Activated naive CD4-positive, alpha-beta T cell treated with anti-CD3 and anti-CD28 coated beads, Interleukin-2, amount 50 U/mL, for 16 hours (primary cell): ENCODE results near the gene ATM.
"Not testable (repeated sequence)": the region's sequence is repeated elsewhere in the genome, so short reads cannot be mapped to it uniquely, and the experiment has no call there.

ENCODE experiments used
- DNase-seq: peaks from one replicate; pipeline ENCODE4 v3.0.0-alpha.2; 2020

ATM gene

GRCh38 chr11:108286956-108287355 lies 64.1 kb downstream of the ATM start:
- DNase-seq = no peak

- DNase-seq = not testable (repeated sequence)
Measured at GRCh38 chr11:108289066-108289465, 66.2 kb downstream of the ATM start.

GRCh38 chr11:108289699-108290098 lies 66.8 kb downstream of the ATM start:
- DNase-seq = no peak

- DNase-seq = no peak
Measured at GRCh38 chr11:108293229-108293628, 70.4 kb downstream of the ATM start.

GRCh38 chr11:108302121-108302785 lies 79.4 kb downstream of the ATM start:
- DNase-seq = no peak

GRCh38 chr11:108307751-108308150 lies 84.9 kb downstream of the ATM start:
- DNase-seq = no peak

GRCh38 chr11:108313444-108313843 lies 90.6 kb downstream of the ATM start:
- no peak for DNase-seq

GRCh38 chr11:108316061-108316460 lies 93.2 kb downstream of the ATM start:
- no peak for DNase-seq

- no peak for DNase-seq
Measured at GRCh38 chr11:108319541-108320145, 96.8 kb downstream of the ATM start.

- no peak for DNase-seq
Measured at GRCh38 chr11:108322666-108323065, 99.8 kb downstream of the ATM start.

GRCh38 chr11:108324587-108324986 lies 101.7 kb downstream of the ATM start:
- no peak for DNase-seq

GRCh38 chr11:108333403-108333899 lies 110.6 kb downstream of the ATM start:
- no peak for DNase-seq

- DNase-seq = no peak
Measured at GRCh38 chr11:108338750-108339149, 115.9 kb downstream of the ATM start.

- no peak for DNase-seq
Measured at GRCh38 chr11:108340973-108341372, 118.1 kb downstream of the ATM start.

GRCh38 chr11:108341654-108342053 lies 118.8 kb downstream of the ATM start:
- DNase-seq = no peak

- no peak for DNase-seq
Measured at GRCh38 chr11:108343714-108344113, 120.8 kb downstream of the ATM start.

- no peak for DNase-seq
Measured at GRCh38 chr11:108345767-108346166, 122.9 kb downstream of the ATM start.

GRCh38 chr11:108346451-108346850 lies 123.6 kb downstream of the ATM start:
- DNase-seq = no peak

- no peak for DNase-seq
Measured at GRCh38 chr11:108351468-108351867, 128.6 kb downstream of the ATM start.

GRCh38 chr11:108364159-108364558 lies 141.3 kb downstream of the ATM start:
- no peak for DNase-seq

- no peak for DNase-seq
Measured at GRCh38 chr11:108368134-108368533, 145.3 kb downstream of the ATM start.

- DNase-seq = no peak
Measured at GRCh38 chr11:108369064-108369463, 146.2 kb downstream of the ATM start.

GRCh38 chr11:108370315-108370714 lies 147.4 kb downstream of the ATM start:
- DNase-seq = no peak

GRCh38 chr11:108370990-108371389 lies 148.1 kb downstream of the ATM start:
- DNase-seq = no peak

GRCh38 chr11:108373505-108373904 lies 150.6 kb downstream of the ATM start:
- not testable (repeated sequence) for DNase-seq
